Fibroblast of skin of right quadriceps (primary cell): ENCODE results near the gene TMEM44.
"Not testable (repeated sequence)": the region's sequence is repeated elsewhere in the genome, so short reads cannot be mapped to it uniquely, and the experiment has no call there.

ENCODE experiments used
- DNase-seq: peaks from one replicate; pipeline ENCODE4 v3.0.0-alpha.2; 2013

Gene TMEM44

GRCh38 chr3:194640829-194641228, 7.6 kb upstream of the TMEM44 start:
- DNase-seq = peak; percentile 38

GRCh38 chr3:194638991-194639605, 5.9 kb upstream of the TMEM44 start:
- no peak for DNase-seq

GRCh38 chr3:194637541-194638400, 4.6 kb upstream of the TMEM44 start:
- no peak for DNase-seq

GRCh38 chr3:194637066-194637465, 3.8 kb upstream of the TMEM44 start:
- no peak for DNase-seq

- peak; percentile 40 for DNase-seq
Observed at GRCh38 chr3:194632809-194633348, 340 bp downstream of the TMEM44 start.

- DNase-seq = no peak
Observed at GRCh38 chr3:194632226-194632808, 902 bp downstream of the TMEM44 start.

- no peak for DNase-seq
Observed at GRCh38 chr3:194631696-194632095, 1.5 kb downstream of the TMEM44 start.

- DNase-seq = not testable (repeated sequence)
Observed at GRCh38 chr3:194630681-194631080, 2.5 kb downstream of the TMEM44 start.

GRCh38 chr3:194624956-194625355, 8.3 kb downstream of the TMEM44 start:
- DNase-seq = no peak

GRCh38 chr3:194623449-194624290, 9.5 kb downstream of the TMEM44 start:
- no peak for DNase-seq

GRCh38 chr3:194622621-194623340, 10.4 kb downstream of the TMEM44 start:
- no peak for DNase-seq

GRCh38 chr3:194621947-194622346, 11.3 kb downstream of the TMEM44 start:
- DNase-seq = no peak

GRCh38 chr3:194620196-194620595, 13.0 kb downstream of the TMEM44 start:
- DNase-seq = no peak

GRCh38 chr3:194619741-194620140, 13.5 kb downstream of the TMEM44 start:
- no peak for DNase-seq

GRCh38 chr3:194618858-194619608, 14.2 kb downstream of the TMEM44 start:
- no peak for DNase-seq

GRCh38 chr3:194617827-194618226, 15.4 kb downstream of the TMEM44 start:
- DNase-seq = peak; percentile 54

- DNase-seq = no peak
Observed at GRCh38 chr3:194617143-194617671, 16.0 kb downstream of the TMEM44 start.

- no peak for DNase-seq
Observed at GRCh38 chr3:194615226-194615625, 18.0 kb downstream of the TMEM44 start.

- DNase-seq = no peak
Observed at GRCh38 chr3:194612221-194612620, 21.0 kb downstream of the TMEM44 start.

- no peak for DNase-seq
Observed at GRCh38 chr3:194610689-194611088, 22.5 kb downstream of the TMEM44 start.

GRCh38 chr3:194609601-194610000, 23.6 kb downstream of the TMEM44 start:
- DNase-seq = no peak
